Stimulated activated CD8-positive, alpha-beta memory T cell treated with anti-CD3 and anti-CD28 coated beads, Interleukin-15, amount 100 ng/mL, for 4 hours (primary cell): Measurements from ENCODE around the gene CD44.

Source experiments
- DNase-seq, 2 donors: peaks; one replicate each; pipeline ENCODE4 v3.0.0-alpha.2; 2020; ENCODE audit warnings: low read depth in 2 of 2

The CD44 gene

GRCh38 chr11:35158701-35159510, 19.9 kb downstream of the CD44 start:
- no peak for DNase-seq

GRCh38 chr11:35160246-35160824, 21.4 kb downstream of the CD44 start:
- no peak for DNase-seq

GRCh38 chr11:35160902-35161597, 22.1 kb downstream of the CD44 start:
- no peak for DNase-seq

GRCh38 chr11:35162745-35163144, 23.8 kb downstream of the CD44 start:
- DNase-seq, result no peak

GRCh38 chr11:35163209-35163608, 24.2 kb downstream of the CD44 start:
- DNase-seq, result no peak

- no peak for DNase-seq
Measured at GRCh38 chr11:35163702-35164496, 24.9 kb downstream of the CD44 start.

- DNase-seq, result no peak
Measured at GRCh38 chr11:35165030-35165422, 26.1 kb downstream of the CD44 start.

- peak in 1 of 2 donors; percentile 74 for DNase-seq
Measured at GRCh38 chr11:35165423-35166368, 26.7 kb downstream of the CD44 start.

- DNase-seq, result no peak
Measured at GRCh38 chr11:35166369-35167360, 27.7 kb downstream of the CD44 start.

- DNase-seq, result no peak
Measured at GRCh38 chr11:35167426-35167954, 28.5 kb downstream of the CD44 start.

GRCh38 chr11:35168671-35169070, 29.7 kb downstream of the CD44 start:
- no peak for DNase-seq

GRCh38 chr11:35169112-35169511, 30.1 kb downstream of the CD44 start:
- DNase-seq, result no peak

GRCh38 chr11:35169754-35170153, 30.8 kb downstream of the CD44 start:
- no peak for DNase-seq

GRCh38 chr11:35170503-35170902, 31.5 kb downstream of the CD44 start:
- DNase-seq, result no peak

GRCh38 chr11:35171226-35171625, 32.3 kb downstream of the CD44 start:
- DNase-seq, result no peak

GRCh38 chr11:35173011-35173511, 34.1 kb downstream of the CD44 start:
- DNase-seq, result no peak

GRCh38 chr11:35173616-35174566, 34.9 kb downstream of the CD44 start:
- no peak for DNase-seq

GRCh38 chr11:35174666-35175065, 35.7 kb downstream of the CD44 start:
- no peak for DNase-seq
